H1 (cell line): Measurements from ENCODE around the gene TOR4A. TPM values are rescaled to one million over a fixed set of nuclear protein-coding genes. Genes with fewer than 3 reads are reported as not detected.

ENCODE experiments used
- EGR1 ChIP-seq: IDR thresholded peaks from 2 replicates; pipeline ENCODE4 v1.6.1; 2011; ENCODE audit warnings: low read depth, low read length, borderline replicate concordance
- RFX5 ChIP-seq: IDR thresholded peaks from 2 replicates; pipeline ENCODE4 v1.6.1; 2011; ENCODE audit warnings: low read depth, low read length, improper control_type of control experiment, borderline replicate concordance
- polyA plus RNA-seq, 7 experiments: library from polyadenylated mRNA; depleted of rRNA in 3 of 7; stranded (reverse) in 5 of 7; unstranded in 2 of 7; fragments of >200 nt in 5 of 7; fragments of 200-250 nt in 2 of 7; gene quantifications; 1 replicate in 5 of 7; 2 replicates in 1 of 7; 4 replicates in 1 of 7; pipeline versions ENCODE4 v1.2.1 to v1.2.3, GENCODE V29; 2011 to 2013; ENCODE audit warnings: missing spikeins in 2 of 7, mixed read lengths in 2 of 7
- total RNA-seq: library from RNA; stranded (reverse); fragmentation: NEBNext Ultra II Directional; extraction: Animal tissue kit (Norgen Biotek cat#: 25700); gene quantifications from 2 replicates; pipeline ENCODE4 v1.2.1, GENCODE V29; 2021

The TOR4A gene
- total and polyA plus RNA-seq, 2 of the 8 experiments (the other 6 are each of a cell fraction or from before 2014, with no cell fraction given) = 8.4 to 9.3 TPM

DNA sequence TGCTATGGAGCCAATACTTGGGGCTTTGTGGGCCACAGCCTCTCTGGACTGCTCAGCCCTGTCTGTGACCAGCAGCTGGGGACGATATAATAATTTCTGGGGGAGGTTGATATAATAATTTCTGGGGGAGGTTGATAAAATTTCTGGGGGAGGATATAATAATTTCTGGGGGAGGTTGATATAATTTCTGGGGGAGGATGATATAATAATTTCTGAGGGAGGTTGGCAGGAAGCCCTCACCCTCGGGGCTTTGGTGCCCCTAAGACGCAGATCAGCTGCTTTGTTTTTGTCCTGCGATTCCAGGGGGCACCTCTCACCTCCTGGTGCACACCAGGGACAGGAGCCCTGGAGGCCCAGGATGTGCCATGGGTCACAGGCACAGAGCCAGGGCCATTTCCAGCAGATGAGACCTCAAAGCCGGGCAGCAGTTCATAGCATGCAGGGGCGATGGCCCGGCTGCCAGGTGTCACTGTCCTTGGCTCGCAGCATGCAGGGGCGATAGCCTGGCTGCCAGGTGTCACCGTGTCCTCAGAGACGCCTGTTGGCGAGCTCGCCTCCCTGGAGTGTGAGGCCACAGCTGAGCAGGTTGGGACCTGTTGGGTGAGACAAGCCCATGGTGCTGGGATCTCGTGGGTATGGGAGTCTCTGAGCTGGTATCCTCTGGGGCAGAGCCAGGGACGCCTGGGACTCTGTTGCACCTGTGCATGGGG lies 3.8 kb upstream of the TOR4A start (continued):
- no peak for TF ChIP-seq EGR1
- no peak for TF ChIP-seq RFX5
